GM12872 (cell line): Measurements from ENCODE around the gene SMAD4.

ENCODE experiments used
- TF ChIP-seq, protein P1 (sequence below): IDR thresholded peaks from 3 replicates; pipeline ENCODE4 v1.5.1; 2011; ENCODE audit warnings: low read depth, mild to moderate bottlenecking, low read length, moderate library complexity; ENCODE audit not compliant: insufficient read depth

The SMAD4 gene

DNA sequence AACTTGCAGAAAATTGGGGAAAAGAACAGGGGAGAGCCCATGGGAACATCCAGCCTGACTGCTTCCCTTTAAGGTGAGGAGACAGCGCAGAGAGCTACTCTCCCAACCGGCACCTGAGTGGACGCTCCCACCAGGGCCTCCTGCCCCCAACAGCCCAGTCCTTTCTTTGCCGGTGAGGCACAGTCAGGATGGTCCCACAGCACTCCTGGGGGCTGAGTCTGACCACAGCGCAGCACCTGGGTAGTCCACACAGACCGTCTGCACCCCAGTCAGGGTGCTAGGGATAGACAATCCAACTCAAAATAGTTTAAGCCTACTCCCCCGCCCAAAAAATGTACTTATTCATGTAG, 93.0 kb downstream of the SMAD4 start:
- TF ChIP-seq, protein P1, sequence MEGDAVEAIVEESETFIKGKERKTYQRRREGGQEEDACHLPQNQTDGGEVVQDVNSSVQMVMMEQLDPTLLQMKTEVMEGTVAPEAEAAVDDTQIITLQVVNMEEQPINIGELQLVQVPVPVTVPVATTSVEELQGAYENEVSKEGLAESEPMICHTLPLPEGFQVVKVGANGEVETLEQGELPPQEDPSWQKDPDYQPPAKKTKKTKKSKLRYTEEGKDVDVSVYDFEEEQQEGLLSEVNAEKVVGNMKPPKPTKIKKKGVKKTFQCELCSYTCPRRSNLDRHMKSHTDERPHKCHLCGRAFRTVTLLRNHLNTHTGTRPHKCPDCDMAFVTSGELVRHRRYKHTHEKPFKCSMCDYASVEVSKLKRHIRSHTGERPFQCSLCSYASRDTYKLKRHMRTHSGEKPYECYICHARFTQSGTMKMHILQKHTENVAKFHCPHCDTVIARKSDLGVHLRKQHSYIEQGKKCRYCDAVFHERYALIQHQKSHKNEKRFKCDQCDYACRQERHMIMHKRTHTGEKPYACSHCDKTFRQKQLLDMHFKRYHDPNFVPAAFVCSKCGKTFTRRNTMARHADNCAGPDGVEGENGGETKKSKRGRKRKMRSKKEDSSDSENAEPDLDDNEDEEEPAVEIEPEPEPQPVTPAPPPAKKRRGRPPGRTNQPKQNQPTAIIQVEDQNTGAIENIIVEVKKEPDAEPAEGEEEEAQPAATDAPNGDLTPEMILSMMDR, result no peak

DNA sequence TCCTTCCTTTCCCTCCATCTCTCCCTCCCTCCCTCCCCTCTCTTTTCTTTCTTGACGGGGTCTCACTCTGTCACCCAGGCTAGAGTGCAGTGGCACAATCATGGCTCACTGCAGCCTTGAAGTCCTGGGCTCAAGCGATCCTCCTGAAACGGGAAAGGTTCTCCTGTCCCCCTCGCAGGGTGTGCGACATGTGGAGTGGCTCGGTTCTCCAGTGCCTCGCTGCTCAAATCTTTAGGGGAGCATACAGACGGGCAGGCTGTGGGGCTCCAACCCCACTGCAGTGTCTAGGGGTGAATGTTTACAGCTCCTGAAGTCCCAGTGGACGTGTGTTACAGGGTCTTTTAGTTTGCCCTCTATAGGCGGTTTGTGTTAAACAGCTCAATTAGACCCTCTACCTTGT, 93.5 kb downstream of the SMAD4 start:
- TF ChIP-seq, protein P1, result no peak

DNA sequence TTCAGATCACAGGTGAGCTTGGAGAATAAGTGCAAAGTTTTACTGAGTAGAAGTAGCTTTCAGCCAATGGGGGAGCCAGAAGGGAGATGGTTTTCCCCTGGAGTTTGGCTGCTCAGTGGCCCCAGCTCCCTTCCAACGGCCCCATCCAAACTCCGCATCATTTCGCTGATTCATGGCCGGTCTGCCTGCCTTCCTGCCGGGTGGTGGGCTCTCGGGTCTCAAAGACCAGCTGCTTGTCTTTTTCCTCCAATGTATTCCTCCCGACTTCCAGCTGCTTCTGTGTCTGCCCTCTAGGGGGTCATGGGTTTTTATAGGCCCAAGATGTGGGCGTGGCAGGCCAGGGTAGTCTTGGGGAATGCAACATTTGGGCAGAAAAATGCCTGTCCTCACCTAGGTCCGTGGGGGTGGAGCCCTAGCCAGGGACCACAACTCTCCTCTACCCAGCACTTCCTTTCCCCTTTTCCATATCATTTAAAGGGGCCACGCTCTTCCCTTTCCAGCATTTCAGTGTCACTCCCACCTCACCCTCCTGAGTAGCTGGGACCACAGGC, 94.0 kb downstream of the SMAD4 start:
- TF ChIP-seq, protein P1, result no peak

DNA sequence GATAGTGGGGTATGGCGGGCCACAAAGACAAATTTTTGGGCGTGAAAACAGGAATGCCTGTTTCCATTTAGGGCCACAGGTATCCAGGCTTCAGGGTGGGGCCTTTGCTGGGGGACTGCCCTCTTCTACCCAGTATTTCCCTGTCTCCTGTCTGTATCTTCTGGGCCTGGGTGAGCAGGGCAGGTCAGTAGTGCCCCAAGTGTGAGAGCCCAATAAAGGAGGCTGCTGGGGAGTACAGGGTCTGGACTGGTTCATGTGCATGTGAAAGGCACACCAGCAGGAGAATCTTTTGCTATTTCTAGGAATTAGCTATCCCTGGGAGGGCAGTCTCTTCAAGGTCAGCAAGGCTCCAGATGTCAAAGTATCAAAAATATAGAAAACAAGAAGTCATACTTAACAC, 96.0 kb downstream of the SMAD4 start:
- TF ChIP-seq, protein P1, result no peak

DNA sequence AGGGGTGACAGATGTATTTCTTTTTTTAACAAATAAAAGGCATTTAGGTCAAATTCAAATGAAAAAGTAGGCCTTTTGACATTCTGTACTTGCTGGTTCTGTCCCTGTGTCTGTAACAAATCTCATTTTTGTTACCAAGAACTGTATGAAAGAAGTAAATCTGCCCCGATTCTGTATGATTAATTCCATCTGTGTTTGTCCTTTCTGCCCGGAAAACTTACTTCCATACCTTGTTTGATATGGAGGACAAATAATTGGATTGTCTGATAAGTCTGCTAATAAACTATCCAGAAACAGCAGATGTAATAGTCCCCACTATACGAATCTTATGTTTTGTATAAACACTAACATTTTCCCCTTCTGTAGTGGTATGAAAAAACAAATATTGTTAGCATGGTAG, 97.7 kb downstream of the SMAD4 start:
- TF ChIP-seq, protein P1, result no peak

DNA sequence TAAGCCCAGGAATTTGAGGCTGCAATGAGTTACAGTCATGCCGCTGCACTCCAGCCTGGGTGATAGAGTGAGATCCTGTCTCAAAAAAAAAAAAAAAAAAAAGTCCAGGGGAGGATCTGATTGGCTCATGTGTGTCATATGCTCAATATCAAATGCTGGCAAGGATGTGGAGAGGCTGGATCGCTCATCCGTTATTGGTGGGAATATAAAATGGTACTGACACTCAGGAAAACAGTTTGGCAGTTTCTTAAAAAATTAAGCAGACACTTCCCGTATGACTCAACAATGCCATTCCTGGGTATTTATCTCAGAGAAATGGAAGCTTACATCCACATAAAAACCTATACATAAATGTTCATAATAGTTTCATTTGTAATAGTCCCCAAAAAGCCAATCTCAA, 98.5 kb downstream of the SMAD4 start:
- TF ChIP-seq, protein P1, result no peak

DNA sequence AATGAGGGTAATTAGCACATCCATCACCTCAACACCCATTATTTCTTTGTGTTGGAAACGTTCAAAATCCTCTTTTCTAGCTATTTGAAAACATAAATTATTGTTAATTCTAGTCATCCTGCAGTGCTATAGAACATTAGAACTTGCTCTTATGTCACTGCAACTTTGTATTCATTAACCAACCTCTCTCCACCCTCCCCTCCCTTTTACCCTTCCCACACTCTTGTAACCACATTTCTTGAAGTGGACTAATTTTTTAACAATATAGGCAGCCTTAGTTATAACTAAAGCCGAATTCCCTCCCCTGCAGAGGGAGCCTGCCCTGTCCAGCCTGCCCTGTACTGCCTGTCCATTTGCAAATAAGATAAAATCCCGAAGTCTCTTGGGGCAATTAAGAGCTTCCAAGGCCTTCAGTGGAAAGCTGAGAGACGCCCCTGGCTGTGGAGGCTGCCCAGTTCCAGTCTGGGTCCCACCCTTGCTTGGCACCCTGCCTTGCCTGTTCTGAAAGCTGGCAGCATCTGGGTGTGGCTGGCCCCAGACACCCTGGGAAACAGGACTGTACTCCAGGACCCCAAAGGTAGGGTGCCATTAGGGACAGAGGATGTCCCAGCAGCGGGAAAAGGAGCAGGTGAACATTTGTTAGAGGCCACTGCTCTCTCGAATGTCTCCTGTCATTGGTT, 102.4 kb downstream of the SMAD4 start:
- TF ChIP-seq, protein P1, result no peak
